ENCODE data around the gene ADAM33.

The ADAM33 gene

DNA sequence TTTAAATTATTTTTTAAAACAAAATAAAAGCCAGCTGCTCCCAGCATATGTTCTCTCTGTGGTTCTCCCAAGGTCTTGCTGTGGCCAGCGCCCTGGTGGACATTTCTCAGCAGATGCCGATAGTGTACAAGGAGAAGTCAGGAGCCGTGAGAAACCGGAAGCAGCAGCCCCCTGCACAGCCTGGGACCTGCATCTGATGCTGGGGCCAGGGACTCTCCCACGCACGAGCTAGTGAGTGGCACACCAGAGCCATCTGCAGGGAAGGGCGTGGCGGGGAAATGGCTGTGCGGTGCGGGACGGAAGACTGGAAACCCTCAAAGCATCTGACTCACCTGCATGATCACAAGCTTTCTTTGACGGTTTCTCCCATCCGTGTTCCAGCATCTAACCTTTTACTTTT is 35.2 kb downstream of the ADAM33 start:
- DNase-seq (ENCODE audit: low spot score), result no peak

DNA sequence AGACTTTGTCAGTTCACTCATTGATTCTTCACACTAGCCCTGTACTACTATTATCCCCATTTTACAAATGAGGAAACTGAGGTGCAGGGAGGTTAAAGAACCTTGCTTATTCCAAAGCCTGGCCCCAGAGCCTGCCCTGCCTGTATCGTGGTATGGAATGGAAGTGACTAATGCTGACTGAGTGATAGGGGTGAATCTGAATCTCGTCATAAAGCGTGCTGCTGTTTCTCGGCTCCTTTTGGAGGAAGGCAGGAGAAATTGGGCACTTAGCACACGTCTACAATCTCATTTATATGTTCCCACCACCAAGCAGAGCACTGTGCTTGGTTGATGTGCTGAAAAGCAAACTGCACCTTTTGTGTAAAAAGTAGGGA is 35.8 kb downstream of the ADAM33 start:
- no peak for DNase-seq (ENCODE audit: low spot score)

DNA sequence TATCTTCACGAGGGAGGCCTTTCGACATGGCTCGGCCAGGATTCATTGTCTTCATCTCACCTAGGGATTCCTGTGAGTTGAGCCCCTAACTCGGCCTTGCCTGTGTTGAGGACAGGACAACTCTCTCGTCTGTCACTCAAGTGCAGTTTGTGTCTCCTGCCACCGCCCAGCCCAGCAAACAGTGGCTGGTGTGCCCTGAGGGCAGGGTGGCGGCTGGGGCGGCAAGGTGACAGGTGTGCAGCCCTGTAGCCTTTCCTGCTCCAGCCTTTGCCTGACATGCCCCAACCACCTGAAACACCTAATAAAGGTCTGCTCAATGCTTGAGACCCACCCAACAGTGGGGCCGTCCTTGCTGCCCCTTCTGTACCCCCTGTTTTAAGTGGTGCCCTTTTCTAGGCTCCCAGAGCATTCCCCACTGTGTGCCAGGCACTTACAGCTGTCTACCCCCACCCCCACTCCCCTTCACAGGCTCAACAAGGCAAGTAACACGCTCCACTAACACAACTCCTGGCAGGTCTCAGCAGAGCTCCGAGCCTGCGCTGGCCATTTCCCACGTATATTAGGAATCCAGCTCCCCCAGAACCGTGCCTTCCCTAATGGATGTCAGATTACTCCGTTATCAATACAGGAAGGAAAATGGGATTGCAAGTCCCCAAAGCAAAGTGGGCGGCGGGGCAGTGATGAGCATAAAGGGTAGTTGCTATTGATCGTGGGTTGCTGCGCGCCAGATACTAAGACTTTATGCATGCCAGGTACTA is 36.3 kb downstream of the ADAM33 start:
- DNase-seq (ENCODE audit: low spot score), result no peak

DNA sequence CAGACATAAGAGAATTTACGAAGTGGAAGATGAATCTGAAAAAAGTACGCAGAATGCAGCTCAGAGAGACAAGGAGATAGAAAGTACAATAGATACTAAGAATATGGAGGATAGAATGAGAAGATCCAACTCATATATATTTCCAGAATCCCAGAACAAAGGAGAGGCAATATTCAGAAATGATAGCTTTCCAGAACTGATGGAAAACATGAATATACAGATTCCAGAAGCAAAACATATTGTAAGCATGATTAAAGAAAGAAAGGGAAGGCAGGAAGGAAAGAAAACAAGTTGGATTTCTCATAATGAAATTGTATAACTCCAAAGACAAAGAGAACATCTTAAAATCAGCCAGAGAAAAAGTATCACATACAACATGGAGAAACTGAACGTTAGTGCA is 41.6 kb downstream of the ADAM33 start:
- no peak for DNase-seq (ENCODE audit: low spot score)

DNA sequence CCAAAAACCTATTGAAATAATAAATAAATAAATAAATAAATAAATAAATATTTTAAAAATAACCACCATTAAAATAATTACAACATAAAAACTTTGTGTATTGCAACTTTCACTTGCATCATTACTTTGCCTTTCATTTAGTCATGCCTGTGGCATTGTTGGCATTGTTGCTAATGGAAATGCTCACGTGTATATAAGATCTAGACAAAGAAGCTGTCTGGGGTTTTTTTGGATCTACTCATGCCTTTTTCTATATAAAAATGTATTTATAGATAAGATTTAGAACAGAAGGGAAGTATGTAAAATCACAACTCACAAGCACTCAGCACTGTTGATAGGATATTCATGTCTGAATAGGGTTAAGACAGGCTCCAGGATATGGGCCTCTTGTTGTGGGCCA is 46.5 kb downstream of the ADAM33 start:
- no peak for DNase-seq (ENCODE audit: low spot score)

DNA sequence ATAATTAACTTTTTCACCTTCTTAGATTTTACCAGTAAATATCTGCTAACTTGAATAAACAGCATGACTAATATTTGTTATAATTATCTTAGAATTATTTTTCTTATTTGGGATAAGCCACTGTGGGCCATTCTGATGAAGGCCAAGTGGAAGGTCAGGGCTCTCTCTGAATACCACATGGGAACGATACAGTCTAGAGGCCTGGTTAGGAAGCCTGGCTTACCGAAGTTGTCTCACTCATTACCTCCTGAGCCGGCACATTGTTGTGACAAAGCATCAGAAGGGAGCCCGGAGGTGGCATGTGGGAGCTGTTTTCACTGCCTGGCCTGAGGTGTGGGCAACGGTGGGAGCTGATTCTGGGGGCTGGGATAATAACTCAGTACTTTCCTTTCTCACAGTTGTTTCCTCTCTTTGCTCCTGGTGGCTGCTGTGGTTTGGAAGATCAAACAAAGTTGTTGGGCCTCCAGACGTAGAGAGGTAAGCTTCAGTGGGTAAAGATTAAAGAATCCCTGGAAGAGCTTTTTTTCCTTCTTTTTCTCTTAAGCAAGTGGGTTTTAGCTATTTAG is 47.8 kb downstream of the ADAM33 start:
- DNase-seq (ENCODE audit: low spot score), result no peak

DNA sequence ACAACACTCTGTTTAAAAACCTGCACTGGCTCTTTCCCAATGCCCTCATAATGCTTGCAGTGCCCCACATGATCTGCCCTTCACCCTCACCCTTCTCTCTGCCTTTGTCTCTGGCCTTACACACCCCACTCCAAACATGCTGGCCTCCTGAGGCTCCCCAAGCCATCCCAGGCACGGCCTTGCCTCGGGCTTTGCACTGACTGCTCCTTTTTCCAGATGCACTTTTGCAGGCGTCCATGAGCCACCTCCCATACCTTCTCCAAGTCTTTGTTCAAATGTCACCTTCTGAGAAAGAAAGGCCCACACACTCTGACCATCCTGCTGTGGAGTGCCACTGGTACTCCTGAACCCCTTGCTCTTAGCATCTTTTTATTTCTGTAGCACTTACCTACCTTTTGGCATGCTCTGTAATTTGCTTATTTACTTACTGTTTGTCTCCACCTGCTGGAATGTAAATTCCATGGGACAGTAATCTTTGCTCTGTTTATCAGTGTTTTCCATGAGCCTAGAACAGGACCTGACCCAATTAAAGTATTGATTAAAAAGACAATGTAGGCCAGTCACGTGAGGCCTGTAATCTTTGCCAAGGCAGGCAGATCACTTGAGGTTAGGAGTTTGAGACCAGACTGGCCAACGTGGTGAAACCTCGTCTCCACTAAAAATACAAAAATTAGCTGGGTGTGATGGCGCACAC is 49.4 kb downstream of the ADAM33 start:
- DNase-seq (ENCODE audit: low spot score), result no peak

DNA sequence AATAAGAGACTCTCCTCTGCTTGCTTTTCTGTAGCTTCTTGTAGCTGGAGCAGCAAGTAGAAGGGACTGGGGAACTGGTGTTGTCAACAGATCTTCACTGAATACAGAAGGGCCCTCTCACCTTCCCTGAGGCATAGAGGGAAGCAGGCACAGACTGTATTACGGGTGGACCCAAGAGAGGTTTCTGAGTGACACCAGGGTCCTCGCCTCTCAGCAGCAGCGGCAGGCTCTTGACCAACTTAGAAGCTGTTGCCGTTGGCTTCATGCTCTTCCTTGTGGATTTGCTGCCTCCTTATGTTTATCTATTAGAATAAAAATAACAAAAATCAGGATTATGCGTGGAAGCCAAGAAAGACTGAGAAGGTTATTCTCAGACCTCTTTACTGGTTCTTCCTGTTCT is 50.3 kb downstream of the ADAM33 start:
- DNase-seq (ENCODE audit: low spot score), result no peak

DNA sequence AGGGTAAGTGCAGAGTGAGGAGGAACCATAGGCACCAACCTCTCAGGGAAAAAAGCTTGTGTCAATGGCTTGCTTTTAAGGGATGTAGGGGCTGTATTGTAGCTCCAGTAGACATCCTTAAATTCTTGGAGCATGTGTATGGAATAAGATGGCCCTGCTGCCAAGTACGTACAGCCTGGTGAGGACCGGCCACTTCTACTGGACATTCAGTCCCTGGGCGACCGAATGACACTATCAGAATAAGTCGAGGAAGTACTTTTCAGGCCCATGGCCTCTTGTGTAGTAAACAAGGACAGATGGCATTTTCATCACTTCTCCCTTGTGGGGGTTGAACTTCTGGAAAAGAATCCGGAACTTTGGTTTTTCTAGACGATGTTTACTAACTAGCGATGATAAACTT is 51.4 kb downstream of the ADAM33 start:
- DNase-seq (ENCODE audit: low spot score), result no peak

DNA sequence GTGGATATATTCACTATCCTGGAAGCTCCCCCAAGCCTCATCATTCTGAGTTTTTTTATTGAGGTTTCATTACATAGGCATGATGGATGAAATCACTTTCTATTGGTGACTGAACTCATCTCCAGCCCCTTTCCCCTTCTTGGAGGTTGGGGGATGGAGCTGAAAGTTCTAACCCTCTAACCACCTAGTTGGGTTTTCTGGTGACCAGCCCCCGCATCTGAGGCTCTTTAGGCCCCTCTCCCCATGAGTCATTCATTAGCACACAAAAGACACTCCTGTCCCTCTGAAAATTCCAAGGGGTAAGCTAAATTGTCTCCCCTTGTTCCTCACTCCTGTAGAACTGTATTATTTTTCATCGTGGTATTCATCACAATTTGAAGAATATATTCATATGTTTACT is 51.9 kb downstream of the ADAM33 start:
- no peak for DNase-seq (ENCODE audit: low spot score)

DNA sequence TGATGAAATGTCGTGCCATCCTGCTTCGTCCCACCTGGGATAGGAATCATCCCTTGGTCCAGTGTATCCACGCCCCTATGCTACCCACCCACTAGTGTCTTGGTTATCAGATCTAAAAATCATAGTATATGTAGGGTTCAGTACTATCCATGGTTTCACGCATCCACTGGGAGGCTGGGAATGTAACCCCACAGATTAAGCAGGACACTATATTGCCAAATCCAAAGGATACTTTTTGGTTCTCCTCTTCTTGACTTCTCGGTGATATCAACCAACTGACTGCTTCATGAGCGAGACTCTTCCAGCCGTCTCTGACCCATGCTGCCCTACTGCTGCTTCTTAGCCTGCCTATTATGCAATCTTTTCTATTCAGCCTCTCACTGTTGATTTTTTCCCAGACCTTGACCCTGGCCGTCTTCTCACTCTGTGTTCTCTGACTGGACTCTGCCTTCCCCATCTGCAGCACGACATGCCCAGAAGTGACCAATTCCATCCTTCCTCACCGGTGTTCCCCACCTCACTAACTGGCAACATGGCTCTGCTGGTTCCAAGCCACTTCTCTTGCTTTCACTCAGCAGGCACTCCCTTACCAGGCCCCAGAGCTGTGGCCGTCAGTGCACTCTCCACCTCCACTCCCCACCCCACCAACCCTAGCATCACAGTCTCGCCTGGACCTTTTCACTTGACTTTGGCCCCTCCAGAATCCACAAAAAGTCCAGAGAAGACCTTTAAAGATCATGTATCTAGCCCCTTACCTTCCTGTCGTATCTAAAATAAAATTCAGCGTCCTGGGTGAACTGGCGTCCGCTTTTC is 53.1 kb downstream of the ADAM33 start:
- DNase-seq (ENCODE audit: low spot score), result no peak

DNA sequence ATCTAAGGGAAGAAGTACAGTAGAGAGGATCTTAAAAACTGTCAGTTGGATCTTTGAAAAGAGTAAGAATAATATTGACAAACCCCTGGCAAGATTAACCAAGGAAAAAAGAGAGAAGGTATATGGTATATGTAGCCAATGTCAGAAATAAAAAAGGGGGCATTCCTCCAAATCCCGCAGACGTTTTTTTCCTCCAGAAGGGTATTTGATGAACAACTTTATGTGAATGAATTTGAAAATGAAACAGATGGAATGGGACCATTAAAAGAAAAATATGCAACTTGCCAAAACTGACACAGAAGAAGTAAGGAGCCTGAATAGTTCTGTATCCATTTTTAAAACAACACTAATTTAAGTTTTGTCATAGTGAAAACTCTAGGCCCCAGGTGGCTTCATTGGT is 54.3 kb downstream of the ADAM33 start:
- no peak for DNase-seq (ENCODE audit: low spot score)

DNA sequence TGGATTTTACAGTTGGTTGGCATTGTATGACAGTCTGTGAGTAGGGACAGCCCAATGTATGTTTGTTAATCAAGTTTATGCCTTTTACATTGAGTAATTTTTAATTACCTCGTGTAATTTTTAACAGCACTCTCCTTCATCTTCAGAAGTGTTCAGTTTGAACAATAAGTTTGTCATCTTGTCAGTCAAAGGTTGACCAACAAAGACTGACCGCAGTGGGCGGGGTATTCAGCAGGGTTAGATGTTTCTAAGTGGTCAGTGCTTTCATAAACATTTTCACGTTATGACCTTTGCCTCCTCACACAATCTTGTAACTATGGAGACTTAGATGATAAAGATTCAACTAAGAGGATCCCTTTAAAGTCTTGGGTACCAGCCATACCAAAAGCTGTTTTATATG is 59.4 kb downstream of the ADAM33 start:
- no peak for DNase-seq (ENCODE audit: low spot score)

DNA sequence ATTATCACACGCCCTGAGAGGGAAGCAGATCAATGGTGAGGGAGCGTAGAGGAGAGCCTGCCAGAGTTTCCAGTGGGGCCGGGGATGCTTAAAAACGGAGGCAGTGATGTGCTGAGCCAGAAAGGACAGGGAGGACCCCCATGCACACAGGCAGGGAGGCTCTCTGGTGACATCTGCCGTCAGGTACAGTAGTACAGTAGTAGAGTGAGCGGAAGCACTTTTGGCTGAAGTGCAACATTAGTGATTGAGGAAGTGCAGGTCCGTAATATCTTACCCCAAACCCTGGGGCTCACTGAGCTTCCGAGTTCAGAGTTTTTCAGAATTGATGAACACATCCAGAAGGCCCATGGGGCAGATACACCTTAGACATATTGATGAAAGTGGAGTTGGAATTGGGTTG is 60.7 kb downstream of the ADAM33 start:
- no peak for DNase-seq (ENCODE audit: low spot score)
